ENCODE data around the gene DNAJC8.

The DNAJC8 gene

GRCh38 chr1:28249013-28249865 is 16.4 kb upstream of the DNAJC8 start:
- DNase-seq, result peak; percentile 24

- peak; percentile 74 for DNase-seq
These were observed 15.6 kb upstream of the DNAJC8 start for GRCh38 chr1:28248273-28249012.

GRCh38 chr1:28247612-28248272 is 14.9 kb upstream of the DNAJC8 start:
- DNase-seq, result no peak

GRCh38 chr1:28246427-28246832 is 13.6 kb upstream of the DNAJC8 start:
- no peak for DNase-seq

- DNase-seq, result no peak
These were observed 11.9 kb upstream of the DNAJC8 start for GRCh38 chr1:28244549-28245251.

GRCh38 chr1:28243685-28244311 is 11.0 kb upstream of the DNAJC8 start:
- no peak for DNase-seq

GRCh38 chr1:28241638-28242241 is 8.9 kb upstream of the DNAJC8 start:
- DNase-seq, result no peak

- DNase-seq, result no peak
These were observed 7.2 kb upstream of the DNAJC8 start for GRCh38 chr1:28240024-28240423.

- no peak for DNase-seq
These were observed 6.2 kb upstream of the DNAJC8 start for GRCh38 chr1:28239004-28239403.

- peak; percentile 39 for DNase-seq
These were observed 4.0 kb upstream of the DNAJC8 start for GRCh38 chr1:28236656-28237322.

- peak; percentile 96 for DNase-seq
These were observed 3.2 kb upstream of the DNAJC8 start, which contains the start of gene ATP5IF1 for GRCh38 chr1:28235755-28236655. TSS of gene ATP5IF1 (plus strand) at chr1:28236124. CDS start at chr1:28236184, 60 bp downstream.

- DNase-seq, result no peak
These were observed 406 bp upstream of the DNAJC8 start for GRCh38 chr1:28233264-28233606.

GRCh38 chr1:28229996-28230395 is 2.8 kb downstream of the DNAJC8 start:
- DNase-seq, result no peak

GRCh38 chr1:28229089-28229488 is 3.7 kb downstream of the DNAJC8 start:
- no peak for DNase-seq

- no peak for DNase-seq
These were observed 19.5 kb downstream of the DNAJC8 start for GRCh38 chr1:28213315-28213714.

- DNase-seq, result no peak
These were observed 23.1 kb downstream of the DNAJC8 start for GRCh38 chr1:28209700-28210099.

GRCh38 chr1:28208818-28209441 is 23.9 kb downstream of the DNAJC8 start:
- peak; percentile 47 for DNase-seq

GRCh38 chr1:28205243-28205642 is 27.6 kb downstream of the DNAJC8 start:
- no peak for DNase-seq

- DNase-seq, result no peak
These were observed 32.5 kb downstream of the DNAJC8 start for GRCh38 chr1:28200234-28200873.
